Osteocyte (in vitro differentiated cells): ENCODE measurements around the gene HNRNPUL1. TPM values are rescaled to one million over a fixed set of nuclear protein-coding genes. Genes with fewer than 3 reads are reported as not detected.

Experiments
- DNase-seq: peaks from one replicate; pipeline ENCODE4 v3.0.0; 2021; ENCODE audit warnings: mixed read lengths; ENCODE audit not compliant: unreplicated experiment; ENCODE audit errors: extremely low spot score
- H3K27ac Mint-ChIP-seq: one replicate; pipeline ENCODE4 v1.8.0; 2021; ENCODE audit warnings: mild to moderate bottlenecking, mixed read lengths; ENCODE audit not compliant: unreplicated experiment
- H3K27me3 Mint-ChIP-seq: one replicate; pipeline ENCODE4 v1.8.0; 2021; ENCODE audit warnings: mixed read lengths; ENCODE audit not compliant: unreplicated experiment
- H3K36me3 Mint-ChIP-seq: one replicate; pipeline ENCODE4 v1.8.0; 2021; ENCODE audit warnings: mixed read lengths; ENCODE audit not compliant: unreplicated experiment
- H3K4me1 Mint-ChIP-seq: one replicate; pipeline ENCODE4 v1.8.0; 2021; ENCODE audit warnings: mixed read lengths; ENCODE audit not compliant: unreplicated experiment
- H3K4me3 Mint-ChIP-seq: one replicate; pipeline ENCODE4 v1.8.0; 2021; ENCODE audit warnings: mild to moderate bottlenecking, moderate library complexity, mixed read lengths; ENCODE audit not compliant: unreplicated experiment
- H3K9me3 Mint-ChIP-seq: one replicate; pipeline ENCODE4 v1.8.0; 2021; ENCODE audit warnings: mixed read lengths; ENCODE audit not compliant: unreplicated experiment
- total RNA-seq: library from RNA; stranded (reverse); gene quantifications from 2 replicates; pipeline ENCODE4 v1.2.1, GENCODE V29; 2021
- TF ChIP-seq, protein P1 (sequence below): fragments of 200-600 bp; sonication (generic); IDR thresholded peaks from 2 replicates; pipeline ENCODE4 v1.5.0; 2021; ENCODE audit warnings: antibody characterized with exemption, mild to moderate bottlenecking, moderate library complexity

The HNRNPUL1 gene
- total RNA-seq, 1 donor from 2014 or later = 226 TPM

- peak overlapping the region; percentile 100 for H3K27ac Mint-ChIP-seq
- H3K36me3 Mint-ChIP-seq = peaks cover 30% of the 10 kb centered on the region
- no peaks in the 10 kb centered on the region for H3K9me3 Mint-ChIP-seq
- peaks cover 61% of the 10 kb centered on the region for H3K4me1 Mint-ChIP-seq
- DNase-seq = no peak
- TF ChIP-seq, protein P1, sequence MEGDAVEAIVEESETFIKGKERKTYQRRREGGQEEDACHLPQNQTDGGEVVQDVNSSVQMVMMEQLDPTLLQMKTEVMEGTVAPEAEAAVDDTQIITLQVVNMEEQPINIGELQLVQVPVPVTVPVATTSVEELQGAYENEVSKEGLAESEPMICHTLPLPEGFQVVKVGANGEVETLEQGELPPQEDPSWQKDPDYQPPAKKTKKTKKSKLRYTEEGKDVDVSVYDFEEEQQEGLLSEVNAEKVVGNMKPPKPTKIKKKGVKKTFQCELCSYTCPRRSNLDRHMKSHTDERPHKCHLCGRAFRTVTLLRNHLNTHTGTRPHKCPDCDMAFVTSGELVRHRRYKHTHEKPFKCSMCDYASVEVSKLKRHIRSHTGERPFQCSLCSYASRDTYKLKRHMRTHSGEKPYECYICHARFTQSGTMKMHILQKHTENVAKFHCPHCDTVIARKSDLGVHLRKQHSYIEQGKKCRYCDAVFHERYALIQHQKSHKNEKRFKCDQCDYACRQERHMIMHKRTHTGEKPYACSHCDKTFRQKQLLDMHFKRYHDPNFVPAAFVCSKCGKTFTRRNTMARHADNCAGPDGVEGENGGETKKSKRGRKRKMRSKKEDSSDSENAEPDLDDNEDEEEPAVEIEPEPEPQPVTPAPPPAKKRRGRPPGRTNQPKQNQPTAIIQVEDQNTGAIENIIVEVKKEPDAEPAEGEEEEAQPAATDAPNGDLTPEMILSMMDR = no peak
- H3K4me3 Mint-ChIP-seq = no peak overlapping the region
- no peaks in the 10 kb centered on the region for H3K27me3 Mint-ChIP-seq
Measured at GRCh38 chr19:41321204-41321599, 57.0 kb downstream of the HNRNPUL1 start.

GRCh38 chr19:41321600-41322270 lies 57.6 kb downstream of the HNRNPUL1 start:
- TF ChIP-seq, protein P1 = peak; percentile 78
- no peaks in the 10 kb centered on the region for H3K9me3 Mint-ChIP-seq
- peaks cover 67% of the 10 kb centered on the region for H3K4me1 Mint-ChIP-seq
- H3K4me3 Mint-ChIP-seq = no peak overlapping the region
- peak overlapping the region; percentile 100 for H3K27ac Mint-ChIP-seq
- H3K27me3 Mint-ChIP-seq = no peaks in the 10 kb centered on the region
- H3K36me3 Mint-ChIP-seq = peaks cover 25% of the 10 kb centered on the region
- peak; percentile 90 for DNase-seq

GRCh38 chr19:41322451-41322850 lies 58.3 kb downstream of the HNRNPUL1 start:
- peak overlapping the region; percentile 66 for H3K4me3 Mint-ChIP-seq
- H3K36me3 Mint-ChIP-seq = peaks cover 18% of the 10 kb centered on the region
- no peaks in the 10 kb centered on the region for H3K27me3 Mint-ChIP-seq
- no peak for DNase-seq
- peaks cover 72% of the 10 kb centered on the region for H3K4me1 Mint-ChIP-seq
- H3K27ac Mint-ChIP-seq = peak overlapping the region; percentile 100
- H3K9me3 Mint-ChIP-seq = no peaks in the 10 kb centered on the region
- TF ChIP-seq, protein P1 = no peak

- TF ChIP-seq, protein P1 = no peak
- Mint-ChIP-seq H3K9me3 (no peaks in the 10 kb centered on the region), H3K27me3 (no peaks in the 10 kb centered on the region), H3K27ac (peak overlapping the region; percentile 100), H3K4me1 (peaks cover 76% of the 10 kb centered on the region), H3K4me3 (peak overlapping the region; percentile 66), H3K36me3 (peaks cover 12% of the 10 kb centered on the region)
- DNase-seq = no peak
Measured at GRCh38 chr19:41323023-41323422, 58.9 kb downstream of the HNRNPUL1 start.

DNA sequence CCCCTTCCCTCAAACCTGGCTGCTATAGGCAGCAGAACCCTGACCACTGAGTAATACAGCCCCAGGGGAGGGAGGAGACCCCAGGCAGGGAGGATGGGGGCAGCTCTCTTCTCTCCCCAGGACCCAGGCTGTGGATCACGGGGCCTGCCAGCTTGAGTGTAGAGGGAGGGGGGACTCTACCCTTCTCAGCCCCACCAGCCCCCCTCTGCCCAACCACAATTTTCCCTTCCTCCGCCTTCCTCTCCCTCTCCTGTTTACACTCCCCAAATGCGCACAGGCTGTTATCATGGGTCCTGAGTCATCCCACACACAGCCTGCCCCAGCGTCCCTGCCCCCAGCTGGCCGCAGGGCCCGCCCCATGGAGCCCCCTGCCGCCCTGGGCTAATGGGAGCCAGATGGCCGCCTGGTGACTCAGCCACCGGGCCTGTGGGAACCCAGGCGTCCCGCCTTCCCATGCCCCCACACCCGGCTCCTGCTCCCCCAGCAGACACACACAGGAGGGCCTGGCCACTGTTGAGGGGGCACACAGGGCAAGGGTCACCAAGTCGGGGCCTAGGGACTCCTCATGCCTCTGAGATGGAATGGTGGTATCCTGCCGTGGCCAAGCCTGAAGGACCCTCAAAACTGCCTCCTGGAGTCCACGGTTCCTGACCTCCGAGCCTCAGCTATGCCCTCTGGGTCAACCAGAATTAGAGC lies 59.4 kb downstream of the HNRNPUL1 start:
- Mint-ChIP-seq H3K36me3 (peaks cover 8% of the 10 kb centered on the region), H3K4me1 (peaks cover 82% of the 10 kb centered on the region), H3K27me3 (no peaks in the 10 kb centered on the region), H3K9me3 (no peaks in the 10 kb centered on the region), H3K4me3 (peak overlapping the region; percentile 66), H3K27ac (peak overlapping the region; percentile 100)
- peak; percentile 98 for DNase-seq
- TF ChIP-seq, protein P1 = no peak
